HepG2 (cell line): ENCODE measurements around the gene HSD11B1L. TPM values are rescaled to one million over a fixed set of nuclear protein-coding genes. Genes with fewer than 3 reads are reported as not detected.

Source experiments
- ATAC-seq: fragments of 200-7000 bp; cut with Tn5 transposase; 3 replicates; pipeline ENCODE4 v1.9.1; 2020; ENCODE audit warnings: mild to moderate bottlenecking, moderate library complexity
- Bru-seq: library from RNA; stranded (reverse); fragments of 400-500 nt; gene quantifications from one replicate; lab custom pipeline; 2021; lab: Mats Ljungman, UMichigan
- BruChase-seq, 2 experiments: library from RNA; stranded (reverse); fragments of 400-500 nt; gene quantifications; one replicate each; lab custom pipeline; 2021; lab: Mats Ljungman, UMichigan
- BruUV-seq: library from RNA; stranded (reverse); fragments of 400-500 nt; replicated peaks from 2 replicates; lab custom pipeline; 2021; lab: Mats Ljungman, UMichigan
- CTCF ChIA-PET: fragments of 300-600 bp; formaldehyde crosslinking; extraction: SDS; loops from one replicate; lab custom pipeline; 2021; ENCODE audit warnings: low total read pairs, inconsistent platforms, low intra/inter-chr PET ratio; lab: Yijun Ruan, JAX
- POLR2A ChIA-PET: fragments of 350-600 bp; sonication (Branson Sonifier 250); formaldehyde crosslinking; loops from one replicate; lab custom pipeline; 2020; ENCODE audit warnings: antibody characterized with exemption, inconsistent platforms; lab: Yijun Ruan, JAX
- DNase-seq: peaks from one replicate; pipeline ENCODE4 v3.0.0-alpha.2; 2015; ENCODE audit warnings: low spot score
- FAIRE-seq: peaks from 3 replicates; lab custom pipeline; 2011; peaks lifted over from hg19 to GRCh38; lab: Jason Lieb, UNC
- H2AFZ ChIP-seq: one replicate; pipeline ENCODE4 v1.6.1; 2011; ENCODE audit warnings: low read length, inconsistent platforms
- H3K27ac ChIP-seq: fragments of 300-600 bp; 3 replicates; pipeline ENCODE4 v1.8.0; 2011; ENCODE audit warnings: mixed run types, mild to moderate bottlenecking, mixed read lengths, low read length, inconsistent platforms; ENCODE audit not compliant: insufficient read depth; ENCODE audit errors: extremely low read length
- H3K27me3 ChIP-seq, 2 experiments: fragments of 200-600 bp in 1 of 2; 2 replicates in 1 of 2; 3 replicates in 1 of 2; pipeline versions ENCODE4 v1.6.0 to v1.8.0; 2011; ENCODE audit warnings: low read length in 2 of 2, mild to moderate bottlenecking in 2 of 2, moderate library complexity in 2 of 2, inconsistent platforms in 1 of 2; ENCODE audit not compliant: insufficient read depth in 2 of 2, control insufficient read depth in 1 of 2
- H3K36me3 ChIP-seq, 2 experiments: fragments of 200-600 bp in 1 of 2; replicated peaks in 1 of 2; 2 replicates in 1 of 2; 3 replicates in 1 of 2; pipeline versions ENCODE4 v1.5.1 to v1.8.0; 2011; ENCODE audit warnings: low read length in 2 of 2, inconsistent platforms in 1 of 2; ENCODE audit not compliant: insufficient read depth in 2 of 2, control insufficient read depth in 1 of 2
- H3K4me1 ChIP-seq: 2 replicates; pipeline ENCODE4 v1.5.1; 2012; ENCODE audit warnings: low read length, inconsistent platforms; ENCODE audit not compliant: insufficient read depth
- H3K4me2 ChIP-seq: 2 replicates; pipeline ENCODE4 v1.6.0; 2011; ENCODE audit warnings: low read depth, low read length, inconsistent platforms
- H3K4me3 ChIP-seq, 3 experiments: fragments of 200-600 bp in 1 of 3; sonication (generic), shearing (Covaris generic) in 1 of 3; replicated peaks in 1 of 3; 2 replicates each; pipeline ENCODE4 v1.5.1; 2011 to 2016; ENCODE audit warnings: low read length in 3 of 3, inconsistent platforms in 2 of 3, low read depth in 2 of 3, mild to moderate bottlenecking in 2 of 3, control low read depth in 1 of 3, mixed read lengths in 1 of 3; ENCODE audit not compliant: insufficient read depth in 1 of 3
- H3K79me2 ChIP-seq: one replicate; pipeline ENCODE4 v1.6.1; 2011; ENCODE audit warnings: low read length, inconsistent platforms; ENCODE audit not compliant: insufficient read depth
- H3K9ac ChIP-seq: 2 replicates; pipeline ENCODE4 v1.6.0; 2011; ENCODE audit warnings: mild to moderate bottlenecking, low read depth, low read length, inconsistent platforms; ENCODE audit not compliant: insufficient read depth
- H3K9me3 ChIP-seq: 2 replicates; pipeline ENCODE4 v1.5.1; 2012; ENCODE audit warnings: mild to moderate bottlenecking, low read length
- H4K20me1 ChIP-seq: 2 replicates; pipeline ENCODE4 v1.6.0; 2011; ENCODE audit warnings: inconsistent platforms, mild to moderate bottlenecking, low read length, moderate library complexity; ENCODE audit not compliant: insufficient read depth
- ATF1 ChIP-seq: IDR thresholded peaks from 2 replicates; pipeline ENCODE4 v1.6.1; 2016; ENCODE audit warnings: mild to moderate bottlenecking, control low read depth
- FOXK2 ChIP-seq: fragments of 450-650 bp; IDR thresholded peaks from 2 replicates; pipeline ENCODE4 v1.6.1; 2016
- FOXO4 ChIP-seq: sonication (generic); formaldehyde crosslinking; conservative IDR thresholded peaks from 2 replicates; pipeline ENCODE4 v1.8.1; 2023; ENCODE audit warnings: missing genetic modification reagents
- GZF1 ChIP-seq: sonication (generic); formaldehyde crosslinking; IDR thresholded peaks from 2 replicates; pipeline ENCODE4 v1.5.1; 2020; ENCODE audit warnings: mild to moderate bottlenecking, missing genetic modification reagents
- ZNF562 ChIP-seq: sonication (generic); formaldehyde crosslinking; IDR thresholded peaks from 2 replicates; pipeline ENCODE4 v1.8.0; 2022; ENCODE audit warnings: missing genetic modification reagents, borderline replicate concordance
- WGBS: methylation state at CpG from one replicate; pipeline ENCODE4 v1.1.6; 2017; ENCODE audit warnings: low lambda C conversion rate; 5-methylcytosine and 5-hydroxymethylcytosine counted together
- in situ Hi-C: cut with HindIII; loops from 2 replicates; pipeline ENCODE4 v1.10.0; 2017; ENCODE audit warnings: low pct_unique_long_range_greater_than_20kb; ENCODE audit not compliant: extremely low pct_ligation_motif_present
- intact Hi-C: fragments of 100-400 bp; cut with micrococcal nuclease; formaldehyde crosslinking; loops from one replicate; pipeline ENCODE4 v1.10.0; 2022; ENCODE audit not compliant: unreplicated experiment
- long read RNA-seq, 2 experiments: library from RNA in 1 of 2; library from polyadenylated mRNA in 1 of 2; stranded (forward) in 1 of 2; unstranded in 1 of 2; transcript quantifications; one replicate each; pipeline ENCODE4 v2.0.0, GENCODE V29; 2019 to 2022
- polyA minus RNA-seq, 3 experiments: library from RNA; depleted of rRNA, polyadenylated mRNA; stranded (reverse); fragments of >200 nt; gene quantifications; 2 replicates each; pipeline ENCODE4 v1.2.3, GENCODE V29; 2011; ENCODE audit warnings: low replicate concordance in 1 of 3
- polyA plus RNA-seq, 8 experiments: library from polyadenylated mRNA; depleted of rRNA in 3 of 8; stranded (reverse) in 7 of 8; unstranded in 1 of 8; fragments of >200 nt; fragmentation: Illumina TruSeq in 4 of 8; extraction: Trizol in 4 of 8; gene quantifications; 2 replicates each; pipeline versions ENCODE4 v1.2.1 to v1.2.3, GENCODE V29; 2011 to 2016; ENCODE audit warnings: low read depth in 4 of 8, missing spikeins in 1 of 8, mixed read lengths in 1 of 8; ENCODE audit not compliant: insufficient read depth in 1 of 8
- total RNA-seq, 5 experiments: library from RNA; depleted of rRNA; stranded (reverse); fragments of >200 nt; fragmentation: Illumina TruSeq; extraction: Trizol; gene quantifications; 2 replicates each; pipeline ENCODE4 v1.2.3, GENCODE V29; 2016; ENCODE audit warnings: low read depth in 1 of 5
- TF ChIP-seq, protein P1 (sequence below): sonication (generic); formaldehyde crosslinking; IDR thresholded peaks from 2 replicates; pipeline ENCODE4 v1.5.1; 2020; ENCODE audit warnings: mild to moderate bottlenecking, moderate library complexity, missing genetic modification reagents
- TF ChIP-seq, protein P2 (sequence below): sonication (generic); formaldehyde crosslinking; IDR thresholded peaks from 2 replicates; pipeline ENCODE4 v1.4.0; 2020; ENCODE audit warnings: mild to moderate bottlenecking, missing genetic modification reagents
- TF ChIP-seq, protein P3 (sequence below): sonication (generic); formaldehyde crosslinking; conservative IDR thresholded peaks from 2 replicates; pipeline ENCODE4 v1.8.0; 2022; ENCODE audit warnings: missing genetic modification reagents

HSD11B1L gene, protein sequence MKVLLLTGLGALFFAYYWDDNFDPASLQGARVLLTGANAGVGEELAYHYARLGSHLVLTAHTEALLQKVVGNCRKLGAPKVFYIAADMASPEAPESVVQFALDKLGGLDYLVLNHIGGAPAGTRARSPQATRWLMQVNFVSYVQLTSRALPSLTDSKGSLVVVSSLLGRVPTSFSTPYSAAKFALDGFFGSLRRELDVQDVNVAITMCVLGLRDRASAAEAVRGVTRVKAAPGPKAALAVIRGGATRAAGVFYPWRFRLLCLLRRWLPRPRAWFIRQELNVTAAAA
- total RNA-seq (2016; rRNA removed; fragmentation: Illumina TruSeq; extraction: Trizol): 2.8 TPM in 2 replicates
- 2.6 and 3.3 TPM in 2 replicates for total RNA-seq (2016; cell fraction: cytosol; rRNA removed; fragmentation: Illumina TruSeq; extraction: Trizol; ENCODE audit: low read depth)
- 1.6 and 2.1 TPM in 2 replicates for total RNA-seq (2016; cell fraction: insoluble cytoplasmic fraction; rRNA removed; fragmentation: Illumina TruSeq; extraction: Trizol)
- 3.9 and 5.5 TPM in 2 replicates for total RNA-seq (2016; cell fraction: membrane; rRNA removed; fragmentation: Illumina TruSeq; extraction: Trizol)
- 0.81 and 0.94 TPM in 2 replicates for total RNA-seq (2016; cell fraction: nucleus; rRNA removed; fragmentation: Illumina TruSeq; extraction: Trizol)
- 3.9 and 4.6 TPM in 2 replicates for polyA plus RNA-seq (2011; rRNA removed)
- polyA plus RNA-seq (2011; cell fraction: cytosol; rRNA removed): 4.2 and 6.2 TPM in 2 replicates
- 6.3 and 7.3 TPM in 2 replicates for polyA plus RNA-seq (2011; cell fraction: nucleus; rRNA removed)
- 1.9 and 3.0 TPM in 2 replicates for polyA plus RNA-seq (2012)
- polyA plus RNA-seq (2016; cell fraction: cytosol; fragmentation: Illumina TruSeq; extraction: Trizol; ENCODE audit: low read depth): 3.6 and 4.2 TPM in 2 replicates
- 2.5 and 3.3 TPM in 2 replicates for polyA plus RNA-seq (2016; cell fraction: insoluble cytoplasmic fraction; fragmentation: Illumina TruSeq; extraction: Trizol; ENCODE audit: low read depth)
- 3.3 and 3.5 TPM in 2 replicates for polyA plus RNA-seq (2016; cell fraction: membrane; fragmentation: Illumina TruSeq; extraction: Trizol; ENCODE audit: low read depth)
- polyA plus RNA-seq (2016; cell fraction: nucleus; fragmentation: Illumina TruSeq; extraction: Trizol; ENCODE audit: insufficient read depth, low read depth): 3.3 and 3.4 TPM in 2 replicates
- 0.21 and 1.8 TPM in 2 replicates for polyA minus RNA-seq (2011; rRNA and poly(A)+ RNA removed; ENCODE audit: low replicate concordance)
- 1.1 and 3.1 TPM in 2 replicates for polyA minus RNA-seq (2011; cell fraction: cytosol; rRNA and poly(A)+ RNA removed)
- 0.52 and 1.1 TPM in 2 replicates for polyA minus RNA-seq (2011; cell fraction: nucleus; rRNA and poly(A)+ RNA removed)
- Bru-seq, nascent RNA: percentile 32 among the genes with signal in this experiment
- BruChase-seq, experiment 1, labeled RNA remaining after a 6-hour chase: percentile 54 among the genes with signal in this experiment
- BruChase-seq, experiment 2, labeled RNA remaining after a 2-hour chase: percentile 49 among the genes with signal in this experiment
- long read RNA-seq, experiment 1, partial matches to known transcripts: 4 of 7 reads
- long read RNA-seq, experiment 1, other reads (novel, unspliced or antisense): 2 of 7 reads
- long read RNA-seq, experiment 2, partial matches to known transcripts: 6 of 14 reads
- long read RNA-seq, experiment 2, other reads (novel, unspliced or antisense): 4 of 14 reads

DNA sequence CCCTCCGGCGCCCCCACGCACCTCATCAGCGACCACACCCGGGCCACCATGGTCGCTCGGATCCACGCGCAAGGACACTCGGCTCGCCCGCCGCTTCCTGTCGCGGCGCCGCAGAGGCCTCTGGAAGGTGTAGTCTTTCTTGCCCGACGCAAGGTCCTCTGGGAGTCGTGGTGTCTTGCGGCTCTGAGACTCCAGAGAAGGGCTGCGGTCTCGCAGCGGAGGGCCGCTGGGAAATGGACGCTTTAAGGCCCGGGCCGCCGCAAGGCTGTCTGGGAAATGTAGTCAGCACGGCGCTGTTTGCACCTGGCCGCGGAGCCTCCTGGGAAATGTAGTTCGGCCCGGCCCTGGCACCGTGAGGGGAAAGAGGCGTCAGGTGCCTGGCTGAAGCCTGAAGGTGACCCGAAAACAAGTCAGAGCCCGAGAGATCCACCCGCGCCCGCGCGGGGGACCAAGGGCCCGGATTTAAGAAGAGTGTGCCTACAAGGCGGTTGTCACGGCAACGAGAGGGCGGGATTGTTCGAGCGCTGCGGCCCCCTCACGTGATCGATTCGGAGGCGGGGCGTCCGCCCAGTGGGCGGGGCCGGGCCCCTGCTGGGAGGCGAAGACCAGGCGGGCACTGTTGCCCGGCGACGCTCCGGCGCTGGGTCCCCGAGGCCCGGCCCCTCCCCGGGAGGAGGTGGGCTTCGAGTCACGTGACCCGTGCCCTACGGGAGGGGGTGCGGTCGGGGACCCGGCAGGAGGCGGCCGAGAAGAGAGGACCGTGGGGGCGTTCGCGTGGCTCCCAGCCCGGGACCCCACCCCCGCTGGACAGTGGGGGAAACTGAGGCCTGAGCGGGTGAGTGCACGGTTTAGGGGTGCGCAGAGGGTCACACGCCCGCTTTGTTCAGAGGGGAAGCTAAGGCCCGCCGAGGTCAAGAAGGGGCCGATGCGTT lies at the start of gene HSD11B1L, which contains the start of gene MICOS13:
TSS of gene HSD11B1L (plus strand) at position 591 of the 932 bp plus-strand sequence. CDS start 3,806 bp downstream, outside the sequence.
TSS of gene MICOS13 (minus strand) at position 80 of the 932 bp plus-strand sequence. CDS start at position 50, 30 bp downstream.
- in situ Hi-C loops (no loop called here), intact Hi-C loops (no loop called here)
- Histone ChIP-seq H3K79me2 (peaks cover 7% of the 10 kb centered on the region), H3K9ac (peak within 1 kb of the TSS; percentile 86), H3K4me3 (peak within 1 kb of the TSS; percentile 87 to 100 (median 92)), H3K27me3 (no peaks in the 10 kb centered on the region; a peak in 1 of 5 replicates), H4K20me1 (no peaks in the 10 kb centered on the region), H2AFZ (peak within 1 kb of the TSS; percentile 60), H3K9me3 (no peaks in the 10 kb centered on the region), H3K4me2 (peak within 1 kb of the TSS; percentile 92), H3K36me3 (no peaks in the 10 kb centered on the region), H3K27ac (peak within 1 kb of the TSS; percentile 75), H3K4me1 (peaks cover 26% of the 10 kb centered on the region)
- DNase-seq (peak; percentile 97), ATAC-seq (peak; percentile 92), FAIRE-seq (peak; percentile 90)
- WGBS: 26% methylated on average over 32 of the region's 94 CpGs
- POLR2A ChIA-PET: interaction anchor here (0.9 kb wide), 1 partner anchor 10 kb away, joined by 3 read pairs; no protein-coding TSS in a partner anchor
- CTCF ChIA-PET: no interaction called here
- BruUV-seq: no TSS peak
- TF ChIP-seq ZNF562 (CRISPR knock-in tag) (no peak), FOXO4 (no peak), ATF1 (CRISPR knock-in tag) (peak; percentile 87), GZF1 (CRISPR knock-in tag) (no peak), FOXK2 (peak; percentile 15; the same call in 1 of the 2 replicates)
- TF ChIP-seq, protein P1, sequence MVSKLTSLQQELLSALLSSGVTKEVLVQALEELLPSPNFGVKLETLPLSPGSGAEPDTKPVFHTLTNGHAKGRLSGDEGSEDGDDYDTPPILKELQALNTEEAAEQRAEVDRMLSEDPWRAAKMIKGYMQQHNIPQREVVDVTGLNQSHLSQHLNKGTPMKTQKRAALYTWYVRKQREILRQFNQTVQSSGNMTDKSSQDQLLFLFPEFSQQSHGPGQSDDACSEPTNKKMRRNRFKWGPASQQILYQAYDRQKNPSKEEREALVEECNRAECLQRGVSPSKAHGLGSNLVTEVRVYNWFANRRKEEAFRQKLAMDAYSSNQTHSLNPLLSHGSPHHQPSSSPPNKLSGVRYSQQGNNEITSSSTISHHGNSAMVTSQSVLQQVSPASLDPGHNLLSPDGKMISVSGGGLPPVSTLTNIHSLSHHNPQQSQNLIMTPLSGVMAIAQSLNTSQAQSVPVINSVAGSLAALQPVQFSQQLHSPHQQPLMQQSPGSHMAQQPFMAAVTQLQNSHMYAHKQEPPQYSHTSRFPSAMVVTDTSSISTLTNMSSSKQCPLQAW (CRISPR knock-in tag): peak; percentile 89
- TF ChIP-seq, protein P2, sequence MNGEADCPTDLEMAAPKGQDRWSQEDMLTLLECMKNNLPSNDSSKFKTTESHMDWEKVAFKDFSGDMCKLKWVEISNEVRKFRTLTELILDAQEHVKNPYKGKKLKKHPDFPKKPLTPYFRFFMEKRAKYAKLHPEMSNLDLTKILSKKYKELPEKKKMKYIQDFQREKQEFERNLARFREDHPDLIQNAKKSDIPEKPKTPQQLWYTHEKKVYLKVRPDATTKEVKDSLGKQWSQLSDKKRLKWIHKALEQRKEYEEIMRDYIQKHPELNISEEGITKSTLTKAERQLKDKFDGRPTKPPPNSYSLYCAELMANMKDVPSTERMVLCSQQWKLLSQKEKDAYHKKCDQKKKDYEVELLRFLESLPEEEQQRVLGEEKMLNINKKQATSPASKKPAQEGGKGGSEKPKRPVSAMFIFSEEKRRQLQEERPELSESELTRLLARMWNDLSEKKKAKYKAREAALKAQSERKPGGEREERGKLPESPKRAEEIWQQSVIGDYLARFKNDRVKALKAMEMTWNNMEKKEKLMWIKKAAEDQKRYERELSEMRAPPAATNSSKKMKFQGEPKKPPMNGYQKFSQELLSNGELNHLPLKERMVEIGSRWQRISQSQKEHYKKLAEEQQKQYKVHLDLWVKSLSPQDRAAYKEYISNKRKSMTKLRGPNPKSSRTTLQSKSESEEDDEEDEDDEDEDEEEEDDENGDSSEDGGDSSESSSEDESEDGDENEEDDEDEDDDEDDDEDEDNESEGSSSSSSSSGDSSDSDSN (CRISPR knock-in tag): 0 out of 2 replicates have a peak, but pooled peaks have one; percentile 22
- TF ChIP-seq, protein P3, sequence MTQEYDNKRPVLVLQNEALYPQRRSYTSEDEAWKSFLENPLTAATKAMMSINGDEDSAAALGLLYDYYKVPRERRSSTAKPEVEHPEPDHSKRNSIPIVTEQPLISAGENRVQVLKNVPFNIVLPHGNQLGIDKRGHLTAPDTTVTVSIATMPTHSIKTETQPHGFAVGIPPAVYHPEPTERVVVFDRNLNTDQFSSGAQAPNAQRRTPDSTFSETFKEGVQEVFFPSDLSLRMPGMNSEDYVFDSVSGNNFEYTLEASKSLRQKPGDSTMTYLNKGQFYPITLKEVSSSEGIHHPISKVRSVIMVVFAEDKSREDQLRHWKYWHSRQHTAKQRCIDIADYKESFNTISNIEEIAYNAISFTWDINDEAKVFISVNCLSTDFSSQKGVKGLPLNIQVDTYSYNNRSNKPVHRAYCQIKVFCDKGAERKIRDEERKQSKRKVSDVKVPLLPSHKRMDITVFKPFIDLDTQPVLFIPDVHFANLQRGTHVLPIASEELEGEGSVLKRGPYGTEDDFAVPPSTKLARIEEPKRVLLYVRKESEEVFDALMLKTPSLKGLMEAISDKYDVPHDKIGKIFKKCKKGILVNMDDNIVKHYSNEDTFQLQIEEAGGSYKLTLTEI (CRISPR knock-in tag): no peak
